ENCODE results near the gene GABRB1.

GRCh38 chr4:47050761-47051725 is 19.7 kb downstream of the GABRB1 start:
- TF ChIP-seq EZH2 (IDR thresholded peaks at IDR 0.05; ENCODE audit: low read depth, unreplicated experiment) (no peak), CTCF (conservative IDR thresholded peaks at IDR 0.05; ENCODE audit: low read depth in 2 of 2) (no peak)

Data from GM23338 (cell line).